ENCODE data around the gene EZH2. TPM values are rescaled to one million over a fixed set of nuclear protein-coding genes. Genes with fewer than 3 reads are reported as not detected.

The EZH2 gene
- total RNA-seq, 4 donors from 2014 or later = 1.1 to 4.9 (median 2.2) TPM

DNA sequence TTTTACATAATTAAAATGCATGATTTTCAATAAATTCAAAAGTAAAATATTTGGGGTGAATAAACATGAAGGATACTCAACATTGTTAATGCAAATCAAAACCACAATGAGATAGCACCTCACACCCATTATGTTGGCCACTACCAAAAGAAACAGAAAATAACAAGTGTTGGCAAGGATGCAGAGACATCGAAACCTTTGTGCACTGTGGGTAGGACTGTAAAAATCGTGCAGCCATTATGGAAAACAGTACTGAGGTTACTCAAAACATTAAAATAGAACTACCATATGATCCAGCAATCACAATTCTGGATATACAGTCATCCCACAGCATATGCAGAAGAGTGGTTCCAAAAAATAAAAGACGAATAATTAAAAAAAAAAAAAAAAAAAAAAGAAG, 13.1 kb downstream of the EZH2 start:
- TF ChIP-seq, protein P1, sequence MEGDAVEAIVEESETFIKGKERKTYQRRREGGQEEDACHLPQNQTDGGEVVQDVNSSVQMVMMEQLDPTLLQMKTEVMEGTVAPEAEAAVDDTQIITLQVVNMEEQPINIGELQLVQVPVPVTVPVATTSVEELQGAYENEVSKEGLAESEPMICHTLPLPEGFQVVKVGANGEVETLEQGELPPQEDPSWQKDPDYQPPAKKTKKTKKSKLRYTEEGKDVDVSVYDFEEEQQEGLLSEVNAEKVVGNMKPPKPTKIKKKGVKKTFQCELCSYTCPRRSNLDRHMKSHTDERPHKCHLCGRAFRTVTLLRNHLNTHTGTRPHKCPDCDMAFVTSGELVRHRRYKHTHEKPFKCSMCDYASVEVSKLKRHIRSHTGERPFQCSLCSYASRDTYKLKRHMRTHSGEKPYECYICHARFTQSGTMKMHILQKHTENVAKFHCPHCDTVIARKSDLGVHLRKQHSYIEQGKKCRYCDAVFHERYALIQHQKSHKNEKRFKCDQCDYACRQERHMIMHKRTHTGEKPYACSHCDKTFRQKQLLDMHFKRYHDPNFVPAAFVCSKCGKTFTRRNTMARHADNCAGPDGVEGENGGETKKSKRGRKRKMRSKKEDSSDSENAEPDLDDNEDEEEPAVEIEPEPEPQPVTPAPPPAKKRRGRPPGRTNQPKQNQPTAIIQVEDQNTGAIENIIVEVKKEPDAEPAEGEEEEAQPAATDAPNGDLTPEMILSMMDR (IDR thresholded peaks at IDR 0.05; ENCODE audit: low read depth) = no peak

- TF ChIP-seq, protein P1 (IDR thresholded peaks at IDR 0.05; ENCODE audit: low read depth) = no peak
Measured at GRCh38 chr7:148868378-148868674, 15.8 kb downstream of the EZH2 start.

DNA sequence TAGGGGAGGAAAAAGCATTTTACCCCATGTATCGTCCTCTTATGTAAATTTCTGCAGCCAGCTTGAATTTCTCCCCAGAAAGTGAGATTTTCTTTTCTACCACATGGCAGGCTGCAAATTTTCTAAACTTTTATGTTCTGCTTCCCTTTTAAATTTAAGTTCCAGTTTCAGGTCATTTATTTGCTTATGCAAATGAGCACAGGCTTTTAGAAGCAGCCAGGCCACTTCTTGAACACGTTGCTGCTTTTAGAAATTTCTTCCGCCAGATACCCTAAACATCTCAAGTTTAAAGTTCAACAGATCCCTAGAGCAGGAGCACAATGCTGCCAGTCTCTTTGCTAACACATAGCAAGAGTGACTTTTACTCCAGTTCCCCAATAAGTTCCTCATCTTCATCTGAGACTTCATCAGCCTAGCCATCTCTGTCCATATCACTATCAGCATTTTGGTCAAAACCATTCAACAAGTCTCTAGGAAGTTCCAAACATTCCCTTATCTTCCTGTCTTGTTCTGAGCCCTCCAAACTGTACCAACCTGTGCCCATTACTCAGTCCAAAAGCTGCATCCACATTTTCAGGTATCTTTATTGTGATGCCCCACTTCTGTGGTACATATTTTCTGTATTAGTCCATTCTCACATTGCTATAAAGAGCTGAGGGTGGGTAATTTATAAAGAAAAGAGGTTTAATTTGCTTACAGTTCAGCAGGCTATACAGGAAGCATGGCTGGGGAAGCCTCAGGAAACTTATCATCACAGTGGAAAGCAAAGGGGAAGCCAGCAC, 16.3 kb downstream of the EZH2 start:
- TF ChIP-seq, protein P1 (IDR thresholded peaks at IDR 0.05; ENCODE audit: low read depth) = no peak

DNA sequence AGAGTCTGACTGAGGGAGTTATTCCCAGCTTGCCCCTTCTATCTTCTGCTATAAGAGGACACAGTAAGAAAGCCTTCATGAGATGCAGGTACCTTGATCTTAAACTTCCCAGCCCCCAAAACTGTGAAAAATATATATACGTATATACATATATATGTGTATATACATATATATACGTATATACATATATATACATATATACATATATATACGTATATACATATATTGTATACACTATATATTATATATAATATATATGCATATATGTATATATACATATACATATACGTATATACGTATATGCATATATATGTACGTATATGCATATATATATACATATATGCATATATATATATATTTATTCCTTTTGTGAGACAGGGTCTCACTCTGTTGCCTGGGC, 17.7 kb downstream of the EZH2 start:
- TF ChIP-seq, protein P1 (IDR thresholded peaks at IDR 0.05; ENCODE audit: low read depth) = no peak

DNA sequence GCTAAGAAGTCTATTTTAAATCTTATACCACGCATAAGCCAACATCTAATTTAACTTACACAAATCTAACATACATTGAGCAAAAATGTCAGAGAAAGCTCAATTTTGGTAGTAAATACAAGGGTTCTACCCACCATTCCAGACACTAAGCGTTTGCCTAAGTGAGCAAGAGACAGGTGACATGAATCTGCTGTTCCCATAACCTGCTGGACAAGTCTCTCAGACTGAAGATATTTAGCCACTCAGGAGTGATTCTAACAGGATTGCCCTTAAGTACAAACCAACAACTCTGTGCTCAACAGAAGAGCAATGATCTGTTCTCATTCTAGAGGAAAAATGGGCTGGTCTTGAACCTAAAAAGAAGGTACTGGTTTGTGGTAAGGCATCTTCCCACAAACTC, 18.8 kb downstream of the EZH2 start:
- TF ChIP-seq, protein P1 (IDR thresholded peaks at IDR 0.05; ENCODE audit: low read depth) = no peak

GRCh38 chr7:148863324-148863723, 20.8 kb downstream of the EZH2 start:
- TF ChIP-seq, protein P1 (IDR thresholded peaks at IDR 0.05; ENCODE audit: low read depth) = no peak

DNA sequence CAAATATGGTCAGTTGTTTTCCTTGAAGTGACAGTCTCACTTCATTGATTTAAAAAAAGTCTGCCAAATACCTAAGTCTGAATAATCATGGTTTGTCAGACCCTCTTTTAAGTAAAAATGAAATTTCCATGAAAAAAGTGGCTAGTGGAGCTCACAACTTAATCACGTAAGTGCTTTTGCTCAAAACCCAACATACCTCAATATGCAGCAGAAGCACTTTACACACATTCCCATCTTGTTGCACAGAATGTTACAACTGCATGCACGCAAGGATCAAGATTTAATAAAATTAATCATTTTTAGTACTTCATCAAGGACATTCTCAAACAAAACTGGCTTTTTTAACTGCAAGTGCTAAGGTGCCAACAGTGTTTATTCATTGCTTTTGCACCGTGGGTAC, 21.6 kb downstream of the EZH2 start:
- TF ChIP-seq, protein P1 (IDR thresholded peaks at IDR 0.05; ENCODE audit: low read depth) = no peak

All from subcutaneous adipose tissue (tissue), 4 donors.